Neural cell (in vitro differentiated cells): ENCODE data around the gene EPC2.

ENCODE experiments used
- EP300 ChIP-seq: fragments of 450-650 bp; conservative IDR thresholded peaks from 2 replicates; pipeline ENCODE4 v1.6.1; 2014; ENCODE audit warnings: antibody characterized with exemption, mild to moderate bottlenecking, moderate library complexity; ENCODE audit not compliant: poor library complexity, severe bottlenecking
- EZH2 ChIP-seq: fragments of 200-600, 300-800 bp; shearing (Covaris generic), sonication (generic); IDR thresholded peaks from 2 replicates; pipeline ENCODE4 v1.6.1; 2014; ENCODE audit warnings: antibody characterized with exemption, low read length, borderline replicate concordance, mild to moderate bottlenecking; ENCODE audit not compliant: insufficient read depth, poor library complexity, severe bottlenecking
- RAD21 ChIP-seq: fragments of 450-650 bp; conservative IDR thresholded peaks from 2 replicates; pipeline ENCODE4 v1.6.1; 2014; ENCODE audit warnings: antibody characterized with exemption, mild to moderate bottlenecking, moderate library complexity
- TF ChIP-seq, protein P1 (sequence below): fragments of 450-650 bp; IDR thresholded peaks from 2 replicates; pipeline ENCODE4 v1.5.1; 2014; ENCODE audit warnings: antibody characterized with exemption, mild to moderate bottlenecking, moderate library complexity; ENCODE audit not compliant: poor library complexity, severe bottlenecking

DNA sequence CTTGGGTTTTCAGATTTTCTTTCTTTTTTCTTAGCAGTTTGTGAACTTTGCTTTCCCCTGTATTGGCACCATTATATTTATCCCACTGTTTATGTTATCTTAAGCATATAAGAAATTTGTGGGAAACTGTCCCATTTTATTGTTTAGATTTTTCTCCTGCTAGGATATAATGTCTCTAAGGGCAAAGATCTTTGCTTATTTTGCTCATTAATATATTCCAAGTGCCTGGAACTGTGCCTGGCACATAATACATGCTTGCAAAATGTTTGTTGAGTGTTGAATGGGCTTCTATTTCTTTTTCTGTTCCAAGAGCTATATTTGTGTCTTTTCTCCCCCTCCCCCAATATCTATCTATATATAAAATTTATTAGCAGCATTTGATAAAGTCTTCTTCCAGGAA lies 5.4 kb downstream of the EPC2 start:
- TF ChIP-seq, protein P1, sequence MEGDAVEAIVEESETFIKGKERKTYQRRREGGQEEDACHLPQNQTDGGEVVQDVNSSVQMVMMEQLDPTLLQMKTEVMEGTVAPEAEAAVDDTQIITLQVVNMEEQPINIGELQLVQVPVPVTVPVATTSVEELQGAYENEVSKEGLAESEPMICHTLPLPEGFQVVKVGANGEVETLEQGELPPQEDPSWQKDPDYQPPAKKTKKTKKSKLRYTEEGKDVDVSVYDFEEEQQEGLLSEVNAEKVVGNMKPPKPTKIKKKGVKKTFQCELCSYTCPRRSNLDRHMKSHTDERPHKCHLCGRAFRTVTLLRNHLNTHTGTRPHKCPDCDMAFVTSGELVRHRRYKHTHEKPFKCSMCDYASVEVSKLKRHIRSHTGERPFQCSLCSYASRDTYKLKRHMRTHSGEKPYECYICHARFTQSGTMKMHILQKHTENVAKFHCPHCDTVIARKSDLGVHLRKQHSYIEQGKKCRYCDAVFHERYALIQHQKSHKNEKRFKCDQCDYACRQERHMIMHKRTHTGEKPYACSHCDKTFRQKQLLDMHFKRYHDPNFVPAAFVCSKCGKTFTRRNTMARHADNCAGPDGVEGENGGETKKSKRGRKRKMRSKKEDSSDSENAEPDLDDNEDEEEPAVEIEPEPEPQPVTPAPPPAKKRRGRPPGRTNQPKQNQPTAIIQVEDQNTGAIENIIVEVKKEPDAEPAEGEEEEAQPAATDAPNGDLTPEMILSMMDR: no peak
- TF ChIP-seq EP300: no peak
- TF ChIP-seq EZH2: no peak
- TF ChIP-seq RAD21: no peak
